ENCODE measurements around the gene CERK.
"Not testable (repeated sequence)": the region's sequence is repeated elsewhere in the genome, so short reads cannot be mapped to it uniquely, and the experiment has no call there.

The CERK gene

DNA sequence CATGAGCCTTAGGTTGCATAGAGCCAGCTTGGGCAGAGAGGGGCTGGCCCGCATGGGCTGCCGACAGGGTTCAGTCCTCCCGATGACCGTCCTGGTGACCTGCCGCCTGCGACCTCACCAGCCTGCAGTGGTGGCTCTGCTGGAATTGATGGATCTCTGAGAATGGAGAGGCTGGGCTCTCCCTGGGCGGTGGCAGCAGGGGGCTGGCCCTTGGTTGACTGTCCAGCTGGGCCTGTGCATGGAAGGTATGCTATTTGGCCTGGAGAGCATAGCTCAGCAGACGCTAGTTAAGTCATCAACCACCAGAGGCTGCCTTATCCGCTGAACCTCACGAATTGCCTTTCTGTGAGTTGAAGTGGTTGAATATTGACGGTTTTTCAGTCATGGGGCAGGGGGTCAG lies 98.2 kb downstream of the CERK start:
- DNase-seq: no peak

DNA sequence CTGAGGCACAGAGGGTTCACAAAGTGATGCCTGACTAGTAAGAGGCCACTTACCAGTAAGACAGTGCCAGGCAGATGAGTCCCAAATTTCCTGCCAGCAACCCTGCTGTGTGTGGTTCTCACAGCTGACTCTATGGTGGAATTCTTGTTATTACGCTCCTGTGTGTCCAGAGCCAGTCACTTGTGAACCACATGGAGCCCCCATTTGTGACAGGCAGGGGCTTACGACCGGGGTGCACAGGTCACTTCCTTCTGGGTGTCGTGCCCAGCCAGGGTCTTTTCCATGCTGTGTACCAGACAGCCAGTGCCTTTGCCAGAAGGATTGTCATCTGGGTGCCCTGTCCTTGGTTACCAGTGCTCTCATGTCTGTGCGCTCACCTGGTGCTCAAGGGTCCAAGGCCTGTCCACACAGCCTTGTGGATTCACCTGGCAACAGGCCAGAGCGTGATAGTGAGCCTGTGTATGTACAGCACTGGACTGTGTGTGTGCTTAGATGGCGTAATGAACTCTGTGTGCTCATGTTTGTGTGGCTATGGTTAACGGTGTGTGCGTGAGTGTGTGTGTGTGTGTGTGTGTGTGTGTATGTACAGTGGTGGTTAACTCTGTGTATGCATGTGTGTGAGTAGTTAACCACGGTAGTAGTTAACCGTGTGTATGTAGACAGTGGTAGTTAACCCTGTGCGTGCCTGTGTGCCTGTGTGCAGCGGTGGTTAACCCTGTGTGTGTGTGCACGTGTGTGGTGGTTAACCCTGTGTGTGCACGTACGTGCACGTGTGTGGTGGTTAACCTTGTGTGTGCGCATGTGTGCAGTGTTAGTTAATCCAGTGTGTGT lies 99.2 kb downstream of the CERK start:
- DNase-seq: no peak

GRCh38 chr22:46637711-46638600 lies 100.1 kb downstream of the CERK start:
- DNase-seq: no peak

- DNase-seq: no peak
Measured at GRCh38 chr22:46636221-46637002, 101.6 kb downstream of the CERK start.

DNA sequence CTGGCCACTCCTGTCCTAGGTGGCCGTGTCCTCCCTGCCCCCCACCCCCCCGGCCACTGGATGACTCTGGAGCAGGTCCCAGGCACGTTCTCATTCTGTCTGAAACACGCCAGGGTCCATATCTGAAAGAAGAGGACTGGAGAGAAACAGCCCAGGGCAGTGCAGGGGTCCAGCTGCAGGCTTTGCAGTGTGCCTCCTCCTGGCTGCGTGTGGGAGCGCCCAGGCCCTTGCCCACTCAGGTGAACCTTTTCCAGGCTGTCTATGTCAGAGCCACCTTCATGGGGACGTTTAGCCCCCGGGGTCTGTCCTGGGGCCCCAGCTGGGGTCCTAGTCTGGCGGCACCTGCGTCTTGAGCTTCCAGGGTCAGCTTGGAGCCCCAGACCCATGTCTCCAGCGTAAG lies 102.3 kb downstream of the CERK start:
- DNase-seq: no peak

DNA sequence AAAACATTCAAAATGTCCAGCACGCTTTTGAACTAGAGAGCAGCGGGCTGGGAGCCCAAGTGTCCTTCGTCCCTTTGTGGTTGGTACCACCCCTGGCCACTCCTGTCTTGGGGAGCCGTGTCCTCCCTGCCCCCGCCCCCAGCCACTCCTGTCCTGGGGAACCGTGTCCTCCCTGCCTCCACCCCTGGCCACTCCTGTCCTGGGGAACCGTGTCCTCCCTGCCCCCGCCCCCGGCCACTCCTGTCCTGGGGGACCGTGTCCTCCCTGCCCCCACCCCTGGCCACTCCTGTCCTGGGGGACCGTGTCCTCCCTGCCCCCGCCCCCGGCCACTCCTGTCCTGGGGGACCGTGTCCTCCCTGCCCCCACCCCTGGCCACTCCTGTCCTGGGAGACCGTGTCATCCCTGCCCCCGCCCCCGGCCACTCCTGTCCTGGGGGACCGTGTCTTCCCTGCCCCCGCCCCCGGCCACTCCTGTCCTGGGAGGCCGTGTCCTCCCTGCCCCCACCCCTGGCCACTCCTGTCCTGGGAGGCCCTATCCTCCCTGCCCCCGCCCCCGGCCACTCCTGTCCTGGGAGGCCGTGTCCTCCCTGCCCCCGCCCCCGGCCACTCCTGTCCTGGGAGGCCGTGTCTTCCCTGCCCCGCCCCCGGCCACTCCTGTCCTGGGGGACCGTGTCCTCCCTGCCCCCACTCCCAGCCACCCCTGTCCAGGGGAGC lies 102.9 kb downstream of the CERK start:
- DNase-seq: not testable (repeated sequence)
